Trophoblast cell (in vitro differentiated cells and primary cell): Measurements from ENCODE around the gene ADGRB3.

ENCODE experiments used
- DNase-seq, 2 donors: peaks; one replicate each; pipeline ENCODE4 v3.0.0-alpha.2; 2016
- H2AFZ ChIP-seq: 2 replicates; pipeline ENCODE4 v1.6.1; 2013; ENCODE audit warnings: low read length, moderate library complexity, mild to moderate bottlenecking; ENCODE audit not compliant: insufficient read depth, poor library complexity
- H2AK5ac ChIP-seq: 2 replicates; pipeline ENCODE4 v1.6.1; 2013; ENCODE audit warnings: mild to moderate bottlenecking, low read length
- H2BK120ac ChIP-seq: 2 replicates; pipeline ENCODE4 v1.6.1; 2013; ENCODE audit warnings: low read length, mild to moderate bottlenecking, moderate library complexity; ENCODE audit not compliant: insufficient read depth, poor library complexity
- H2BK12ac ChIP-seq: 2 replicates; pipeline ENCODE4 v1.6.1; 2013; ENCODE audit warnings: mild to moderate bottlenecking, low read length, moderate library complexity
- H2BK5ac ChIP-seq: 2 replicates; pipeline ENCODE4 v1.6.1; 2013; ENCODE audit warnings: low read length, low read depth, moderate library complexity, mild to moderate bottlenecking; ENCODE audit not compliant: poor library complexity
- H3K14ac ChIP-seq: 2 replicates; pipeline ENCODE4 v1.6.1; 2013; ENCODE audit warnings: mild to moderate bottlenecking, low read length
- H3K18ac ChIP-seq: 2 replicates; pipeline ENCODE4 v1.6.1; 2013; ENCODE audit warnings: mild to moderate bottlenecking, low read length
- H3K23ac ChIP-seq: 2 replicates; pipeline ENCODE4 v1.6.1; 2013; ENCODE audit warnings: low read length
- H3K27ac ChIP-seq: 2 replicates; pipeline ENCODE4 v1.5.1; 2013; ENCODE audit warnings: low read depth, mild to moderate bottlenecking, inconsistent platforms, low read length, moderate library complexity
- H3K27me3 ChIP-seq: 2 replicates; pipeline ENCODE4 v1.6.1; 2013; ENCODE audit warnings: inconsistent platforms, mild to moderate bottlenecking, low read length, moderate library complexity; ENCODE audit not compliant: insufficient read depth
- H3K36me3 ChIP-seq, 2 experiments: 1 replicate in 1 of 2; 2 replicates in 1 of 2; pipeline ENCODE4 v1.6.1; 2013; ENCODE audit warnings: low read length in 2 of 2, mild to moderate bottlenecking in 2 of 2, moderate library complexity in 1 of 2; ENCODE audit not compliant: insufficient read depth in 2 of 2, control insufficient read depth in 1 of 2
- H3K4ac ChIP-seq: 2 replicates; pipeline ENCODE4 v1.6.1; 2013; ENCODE audit warnings: low read depth, mild to moderate bottlenecking, low read length, moderate library complexity
- H3K4me1 ChIP-seq, 2 experiments: 1 replicate in 1 of 2; 2 replicates in 1 of 2; pipeline ENCODE4 v1.6.1; 2013; ENCODE audit warnings: low read length in 2 of 2, mild to moderate bottlenecking in 2 of 2, moderate library complexity in 1 of 2; ENCODE audit not compliant: insufficient read depth in 2 of 2, control insufficient read depth in 1 of 2
- H3K4me2 ChIP-seq: 2 replicates; pipeline ENCODE4 v1.6.1; 2013; ENCODE audit warnings: inconsistent platforms, mild to moderate bottlenecking, low read length, moderate library complexity
- H3K4me3 ChIP-seq: 2 replicates; pipeline ENCODE4 v1.5.1; 2013; ENCODE audit warnings: mild to moderate bottlenecking, low read depth, low read length, inconsistent platforms
- H3K79me1 ChIP-seq: one replicate; pipeline ENCODE4 v1.6.1; 2013; ENCODE audit warnings: low read length
- H3K79me2 ChIP-seq: 2 replicates; pipeline ENCODE4 v1.6.1; 2013; ENCODE audit warnings: low read length, mild to moderate bottlenecking; ENCODE audit not compliant: control insufficient read depth, insufficient read depth, poor library complexity
- H3K9ac ChIP-seq: 2 replicates; pipeline ENCODE4 v1.6.1; 2013; ENCODE audit warnings: mild to moderate bottlenecking, low read length
- H3K9me3 ChIP-seq: 2 replicates; pipeline ENCODE4 v1.6.1; 2013; ENCODE audit warnings: low read depth, mild to moderate bottlenecking, control low read depth, inconsistent platforms, low read length; ENCODE audit not compliant: insufficient read depth
- H4K12ac ChIP-seq: 2 replicates; pipeline ENCODE4 v1.6.1; 2013; ENCODE audit warnings: low read depth, mild to moderate bottlenecking, low read length, moderate library complexity
- H4K8ac ChIP-seq: 2 replicates; pipeline ENCODE4 v1.6.1; 2013; ENCODE audit warnings: low read depth, mild to moderate bottlenecking, low read length, moderate library complexity
- H4K91ac ChIP-seq: one replicate; pipeline ENCODE4 v1.6.1; 2013; ENCODE audit warnings: low read depth, mild to moderate bottlenecking, low read length, moderate library complexity
- WGBS: extraction: QIAGEN DNeasy Blood & Tissue Kit; methylation state at CpG from one replicate; pipeline ENCODE4 v1.1.7; 2013; ENCODE audit warnings: missing lambda C conversion rate; ENCODE audit not compliant: insufficient read length, insufficient coverage; ENCODE audit errors: extremely low coverage; 5-methylcytosine and 5-hydroxymethylcytosine counted together

The ADGRB3 gene

GRCh38 chr6:68711386-68712000 is 76.4 kb downstream of the ADGRB3 start:
- Histone ChIP-seq H3K79me2 (no peaks in the 10 kb centered on the region), H3K23ac (no peak overlapping the region), H3K9ac (no peak overlapping the region), H2BK12ac (no peak overlapping the region), H3K18ac (no peak overlapping the region), H4K12ac (no peak overlapping the region), H2BK120ac (no peak overlapping the region), H3K14ac (no peak overlapping the region), H2BK5ac (no peak overlapping the region), H3K9me3 (no peaks in the 10 kb centered on the region), H3K79me1 (no peaks in the 10 kb centered on the region), H2AFZ (no peak overlapping the region), H3K4me1 (no peaks in the 10 kb centered on the region), H3K4ac (no peak overlapping the region), H3K27ac (no peak overlapping the region), H3K27me3 (no peaks in the 10 kb centered on the region), H4K8ac (no peak overlapping the region), H2AK5ac (no peak overlapping the region), H4K91ac (no peak overlapping the region), H3K4me3 (no peak overlapping the region), H3K36me3 (no peaks in the 10 kb centered on the region), H3K4me2 (no peak overlapping the region)
- DNase-seq: no peak
- no CpG with 5 or more reads among the region's 2 CpGs for WGBS

GRCh38 chr6:68716620-68717019 is 81.5 kb downstream of the ADGRB3 start:
- DNase-seq: no peak
- Histone ChIP-seq H2AK5ac (no peak overlapping the region), H3K18ac (no peak overlapping the region), H4K8ac (no peak overlapping the region), H3K9ac (no peak overlapping the region), H2BK120ac (no peak overlapping the region), H2AFZ (no peak overlapping the region), H3K79me2 (no peaks in the 10 kb centered on the region), H3K14ac (no peak overlapping the region), H3K4ac (no peak overlapping the region), H3K4me2 (no peak overlapping the region), H3K4me1 (no peaks in the 10 kb centered on the region), H2BK5ac (no peak overlapping the region), H3K23ac (no peak overlapping the region), H3K79me1 (no peaks in the 10 kb centered on the region), H4K91ac (no peak overlapping the region), H2BK12ac (no peak overlapping the region), H4K12ac (no peak overlapping the region), H3K36me3 (no peaks in the 10 kb centered on the region), H3K27me3 (no peaks in the 10 kb centered on the region), H3K27ac (no peak overlapping the region), H3K4me3 (no peak overlapping the region), H3K9me3 (no peaks in the 10 kb centered on the region)
- WGBS: no CpG with 5 or more reads among the region's 2 CpGs

- H2BK120ac ChIP-seq: no peak overlapping the region
- no peaks in the 10 kb centered on the region for H3K27me3 ChIP-seq
- no peak overlapping the region for H2BK5ac ChIP-seq
- no peak overlapping the region for H3K18ac ChIP-seq
- no peaks in the 10 kb centered on the region for H3K4me1 ChIP-seq
- DNase-seq: peak in 1 of 2 donors; percentile 0
- no peaks in the 10 kb centered on the region for H3K79me1 ChIP-seq
- H4K91ac ChIP-seq: no peak overlapping the region
- no peak overlapping the region for H3K14ac ChIP-seq
- H3K79me2 ChIP-seq: no peaks in the 10 kb centered on the region
- no peaks in the 10 kb centered on the region for H3K36me3 ChIP-seq
- no peak overlapping the region for H3K9ac ChIP-seq
- no peak overlapping the region for H3K4me3 ChIP-seq
- no peak overlapping the region for H3K23ac ChIP-seq
- H2AK5ac ChIP-seq: no peak overlapping the region
- no peak overlapping the region for H2AFZ ChIP-seq
- no peak overlapping the region for H3K27ac ChIP-seq
- no CpG with 5 or more reads among the region's 5 CpGs for WGBS
- no peak overlapping the region for H4K12ac ChIP-seq
- H3K9me3 ChIP-seq: no peaks in the 10 kb centered on the region
- no peak overlapping the region for H4K8ac ChIP-seq
- H3K4me2 ChIP-seq: no peak overlapping the region
- no peak overlapping the region for H3K4ac ChIP-seq
- H2BK12ac ChIP-seq: no peak overlapping the region
These were observed 83.4 kb downstream of the ADGRB3 start for GRCh38 chr6:68718385-68719073.

GRCh38 chr6:68719761-68720160 is 84.7 kb downstream of the ADGRB3 start:
- H4K8ac ChIP-seq: no peak overlapping the region
- no peaks in the 10 kb centered on the region for H3K36me3 ChIP-seq
- no peak overlapping the region for H4K12ac ChIP-seq
- no peak overlapping the region for H3K4ac ChIP-seq
- H2AK5ac ChIP-seq: no peak overlapping the region
- DNase-seq: no peak
- no peaks in the 10 kb centered on the region for H3K9me3 ChIP-seq
- no peak overlapping the region for H3K9ac ChIP-seq
- no peaks in the 10 kb centered on the region for H3K4me1 ChIP-seq
- no peak overlapping the region for H2BK5ac ChIP-seq
- no peak overlapping the region for H3K18ac ChIP-seq
- no peaks in the 10 kb centered on the region for H3K79me2 ChIP-seq
- no peaks in the 10 kb centered on the region for H3K27me3 ChIP-seq
- no peak overlapping the region for H3K23ac ChIP-seq
- H3K4me3 ChIP-seq: no peak overlapping the region
- no peak overlapping the region for H4K91ac ChIP-seq
- no peak overlapping the region for H2AFZ ChIP-seq
- no peak overlapping the region for H3K14ac ChIP-seq
- H3K79me1 ChIP-seq: no peaks in the 10 kb centered on the region
- WGBS: no CpG with 5 or more reads among the region's 2 CpGs
- H2BK12ac ChIP-seq: no peak overlapping the region
- H3K4me2 ChIP-seq: no peak overlapping the region
- H3K27ac ChIP-seq: no peak overlapping the region
- H2BK120ac ChIP-seq: no peak overlapping the region
